SHP77 treated with DMSO at 0.1 percent for 48 hours (cell line): ENCODE measurements around the gene FAM124B.

Experiments used
- DNase-seq: peaks from one replicate; lab custom pipeline; 2025; lab: John Stamatoyannopoulos, UW

Gene FAM124B

GRCh38 chr2:224401641-224402342, at the start of gene FAM124B:
TSS of gene FAM124B (minus strand) at chr2:224402107. CDS start at chr2:224401768, 339 bp downstream.
- DNase-seq = no peak

- no peak for DNase-seq
Observed at GRCh38 chr2:224449212-224450147, 47.6 kb upstream of the FAM124B start.

- no peak for DNase-seq
Observed at GRCh38 chr2:224448236-224448635, 46.3 kb upstream of the FAM124B start.

GRCh38 chr2:224444783-224445182, 42.9 kb upstream of the FAM124B start:
- no peak for DNase-seq

GRCh38 chr2:224444021-224444420, 42.1 kb upstream of the FAM124B start:
- no peak for DNase-seq

- DNase-seq = no peak
Observed at GRCh38 chr2:224442071-224442967, 40.4 kb upstream of the FAM124B start.

- DNase-seq = no peak
Observed at GRCh38 chr2:224440988-224441387, 39.1 kb upstream of the FAM124B start.

GRCh38 chr2:224438726-224439125, 36.8 kb upstream of the FAM124B start:
- no peak for DNase-seq

GRCh38 chr2:224436634-224437033, 34.7 kb upstream of the FAM124B start:
- DNase-seq = no peak

GRCh38 chr2:224434618-224435017, 32.7 kb upstream of the FAM124B start:
- no peak for DNase-seq

GRCh38 chr2:224433442-224433841, 31.5 kb upstream of the FAM124B start:
- no peak for DNase-seq

- DNase-seq = no peak
Observed at GRCh38 chr2:224432003-224432579, 30.2 kb upstream of the FAM124B start.

- DNase-seq = no peak
Observed at GRCh38 chr2:224429441-224429810, 27.5 kb upstream of the FAM124B start.

GRCh38 chr2:224428787-224429440, 27.0 kb upstream of the FAM124B start:
- no peak for DNase-seq

- DNase-seq = no peak
Observed at GRCh38 chr2:224427471-224427870, 25.6 kb upstream of the FAM124B start.

GRCh38 chr2:224426656-224427055, 24.7 kb upstream of the FAM124B start:
- DNase-seq = no peak

GRCh38 chr2:224421065-224421464, 19.2 kb upstream of the FAM124B start:
- DNase-seq = no peak

- DNase-seq = no peak
Observed at GRCh38 chr2:224417947-224418346, 16.0 kb upstream of the FAM124B start.

- DNase-seq = no peak
Observed at GRCh38 chr2:224417361-224417729, 15.4 kb upstream of the FAM124B start.

GRCh38 chr2:224416656-224417360, 14.9 kb upstream of the FAM124B start:
- DNase-seq = no peak

GRCh38 chr2:224413381-224413780, 11.5 kb upstream of the FAM124B start:
- no peak for DNase-seq
